PFSK-1 (cell line): ENCODE data around the gene KATNAL2.

Experiments
- FOXP2 ChIP-seq: optimal IDR thresholded peaks from 2 replicates; pipeline ENCODE3; 2011; ENCODE audit warnings: borderline replicate concordance, control low read depth, inconsistent platforms; ENCODE audit not compliant: insufficient read depth; ENCODE audit errors: extremely low read length, extremely low read depth
- POLR2AphosphoS5 ChIP-seq: IDR thresholded peaks from 2 replicates; pipeline ENCODE4 v1.6.1; 2012; ENCODE audit warnings: low read depth, mild to moderate bottlenecking, control low read depth, low read length, moderate library complexity
- REST ChIP-seq, 2 experiments: IDR thresholded peaks; 2 replicates each; pipeline versions ENCODE4 v1.6.1 to v1.8.0; 2011 to 2012; ENCODE audit warnings: low read depth in 2 of 2, low read length in 2 of 2, control low read depth in 1 of 2, inconsistent platforms in 1 of 2, mild to moderate bottlenecking in 1 of 2, moderate library complexity in 1 of 2; ENCODE audit not compliant: insufficient read depth in 1 of 2
- SIN3A ChIP-seq: IDR thresholded peaks from 2 replicates; pipeline ENCODE4 v1.6.1; 2012; ENCODE audit warnings: mild to moderate bottlenecking, low read length, moderate library complexity, borderline replicate concordance; ENCODE audit not compliant: insufficient read depth
- TAF1 ChIP-seq: IDR thresholded peaks from 2 replicates; pipeline ENCODE4 v1.6.1; 2012; ENCODE audit warnings: low read length, control low read depth, borderline replicate concordance; ENCODE audit not compliant: insufficient read depth

Gene KATNAL2

GRCh38 chr18:47081578-47081977 lies 164.2 kb downstream of the KATNAL2 start:
- TF ChIP-seq POLR2AphosphoS5 (no peak), REST (IDR thresholded peaks at IDR 0.05; ENCODE audit: insufficient read depth in 1 of 2, low read depth in 2 of 2, low read length in 2 of 2) (no peak), FOXP2 (no peak), SIN3A (no peak), TAF1 (no peak)

GRCh38 chr18:47087676-47088075 lies 170.3 kb downstream of the KATNAL2 start:
- no peak for TF ChIP-seq POLR2AphosphoS5
- TF ChIP-seq REST (IDR thresholded peaks at IDR 0.05; ENCODE audit: insufficient read depth in 1 of 2, low read depth in 2 of 2, low read length in 2 of 2): no peak
- TF ChIP-seq FOXP2: no peak
- TF ChIP-seq SIN3A: no peak
- TF ChIP-seq TAF1: no peak

GRCh38 chr18:47095810-47096209 lies 178.4 kb downstream of the KATNAL2 start:
- TF ChIP-seq REST (IDR thresholded peaks at IDR 0.05; ENCODE audit: insufficient read depth in 1 of 2, low read depth in 2 of 2, low read length in 2 of 2): no peak

- TF ChIP-seq FOXP2 (no peak), REST (IDR thresholded peaks at IDR 0.05; ENCODE audit: insufficient read depth in 1 of 2, low read depth in 2 of 2, low read length in 2 of 2) (no peak), POLR2AphosphoS5 (no peak), TAF1 (no peak), SIN3A (no peak)
Measured at GRCh38 chr18:47100212-47100831, 182.9 kb downstream of the KATNAL2 start.

GRCh38 chr18:47108373-47108772 lies 191.0 kb downstream of the KATNAL2 start:
- TF ChIP-seq SIN3A: no peak
- TF ChIP-seq TAF1: no peak
- no peak for TF ChIP-seq POLR2AphosphoS5
- no peak for TF ChIP-seq FOXP2
- no peak for TF ChIP-seq REST (IDR thresholded peaks at IDR 0.05; ENCODE audit: insufficient read depth in 1 of 2, low read depth in 2 of 2, low read length in 2 of 2)
